HG03103 (cell line): ENCODE results near the gene TTC28.

Source experiments
- ATAC-seq: cut with Tn5 transposase; IDR thresholded peaks from one replicate; pipeline ENCODE4 v1.9.1; 2021; ENCODE audit warnings: low read depth; ENCODE audit not compliant: unreplicated experiment

The TTC28 gene

DNA sequence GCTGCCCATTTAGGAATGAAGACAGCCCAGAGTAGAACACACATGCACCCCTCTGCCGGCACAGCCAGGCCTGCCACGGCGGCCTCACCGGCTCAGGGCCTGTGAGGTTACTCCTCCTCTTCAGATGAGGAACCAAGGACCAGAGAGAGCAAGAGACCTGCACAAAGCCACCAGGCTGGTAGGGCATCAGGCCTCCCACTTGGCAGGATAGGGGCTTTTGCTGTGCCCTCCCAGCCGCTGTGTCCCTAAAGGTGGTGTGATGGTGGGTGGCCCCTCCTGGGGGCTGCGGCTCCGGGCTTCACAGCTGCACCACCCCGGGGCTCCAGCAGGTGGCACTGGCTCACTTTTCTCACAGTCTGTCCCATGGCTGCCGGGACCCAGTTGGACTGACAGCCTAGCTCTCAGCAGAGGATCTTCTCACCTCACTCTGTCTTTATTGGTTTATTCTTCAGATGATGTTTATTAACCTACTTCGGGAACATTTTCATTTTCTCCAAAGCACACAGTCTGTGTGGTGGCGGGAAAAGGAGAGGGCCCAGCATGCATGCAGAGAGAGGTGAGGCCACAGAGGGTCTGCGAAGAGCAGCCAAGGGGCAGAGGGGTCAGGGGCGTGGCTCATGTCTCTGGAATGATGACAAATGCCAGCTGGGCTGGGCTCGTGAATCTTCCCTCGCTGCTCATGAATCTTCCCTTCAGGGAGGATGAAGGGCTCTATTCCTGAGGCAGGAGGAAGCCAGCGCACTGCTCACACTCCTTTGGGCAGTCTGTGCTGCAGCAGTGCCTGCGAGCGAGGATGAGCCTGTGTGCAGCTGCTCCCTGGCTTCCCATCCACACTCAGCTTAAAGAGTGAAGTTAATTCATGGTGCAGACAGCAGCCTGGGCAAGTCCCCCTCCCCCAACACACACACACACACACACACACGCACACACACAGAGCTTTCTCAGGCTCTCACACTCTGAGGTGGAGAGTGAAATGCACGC lies 659.5 kb downstream of the TTC28 start:
- ATAC-seq: no peak

DNA sequence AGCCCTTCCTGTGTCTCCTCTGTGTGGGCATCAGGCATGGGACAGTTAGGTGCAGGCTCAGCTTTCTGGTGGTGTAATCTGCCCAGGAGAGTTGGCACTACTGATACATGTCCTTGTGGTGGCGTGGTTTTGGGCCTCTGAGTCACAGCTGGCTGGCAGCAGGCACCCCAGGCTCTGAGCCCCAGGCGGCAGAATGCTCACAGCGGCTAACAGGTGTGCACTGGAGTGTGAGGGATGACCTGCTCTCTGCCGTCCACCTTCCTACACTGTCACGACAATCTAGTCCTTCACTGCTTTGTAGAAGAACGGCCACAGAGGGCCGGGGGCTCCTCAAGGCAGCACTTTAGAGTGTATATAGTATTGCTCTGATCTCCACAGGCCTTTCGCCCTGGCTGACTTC lies 660.3 kb downstream of the TTC28 start:
- ATAC-seq: no peak

DNA sequence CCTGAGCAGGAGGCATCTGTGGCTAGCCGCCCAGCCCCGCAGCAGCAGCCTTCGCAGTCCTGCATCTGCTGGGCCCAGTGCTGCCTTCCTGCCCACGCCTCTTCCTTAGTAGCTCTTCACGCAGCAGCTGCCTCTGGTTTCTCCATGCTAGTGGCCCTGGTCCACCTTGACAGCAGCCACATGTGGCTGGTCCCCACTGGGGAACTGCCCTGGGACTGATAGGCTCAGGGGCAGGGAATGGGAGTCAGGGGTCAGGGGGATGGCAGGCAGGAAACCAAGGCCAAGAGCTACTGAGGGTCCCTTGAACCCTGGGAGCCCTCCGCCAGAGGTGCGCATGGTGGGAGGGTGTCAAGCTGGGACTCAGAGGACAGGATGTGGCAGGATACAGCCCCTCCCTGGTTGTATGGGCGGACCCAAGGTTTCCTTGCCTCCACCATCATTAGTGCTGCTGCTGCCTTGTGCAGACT lies 661.1 kb downstream of the TTC28 start:
- no peak for ATAC-seq

DNA sequence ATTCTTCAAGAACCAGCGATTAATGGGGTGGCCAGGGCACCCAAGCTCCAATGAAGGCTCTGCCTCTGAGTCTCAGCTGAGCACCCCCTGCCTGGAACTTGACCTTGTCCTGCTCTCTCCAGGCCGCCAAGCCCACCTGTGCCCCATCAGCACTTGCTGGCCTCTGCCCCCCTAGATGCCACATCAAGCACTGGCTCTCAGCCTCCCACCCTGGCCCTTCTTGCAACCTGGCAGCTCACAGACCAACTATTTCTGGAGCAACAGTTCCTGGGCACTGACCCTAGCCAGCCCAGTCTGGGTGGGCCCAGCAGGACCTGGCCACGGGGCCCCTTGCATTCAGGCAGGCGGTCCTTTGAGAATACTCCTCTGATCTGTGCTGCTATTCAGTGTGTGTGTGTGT lies 661.8 kb downstream of the TTC28 start:
- ATAC-seq: no peak

DNA sequence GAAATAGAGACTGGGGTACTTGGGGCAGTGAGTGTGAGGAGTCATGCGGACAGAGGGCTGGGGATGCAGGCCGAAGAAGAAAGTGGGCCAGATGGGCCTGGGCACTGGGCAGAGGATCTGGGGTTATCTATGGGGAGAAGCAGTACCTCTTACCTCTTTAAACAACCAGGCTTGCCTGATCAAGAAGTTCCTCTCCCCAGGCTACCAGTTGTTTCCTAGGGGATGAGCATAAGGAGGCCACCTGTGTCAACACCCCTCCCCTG lies 662.2 kb downstream of the TTC28 start:
- ATAC-seq: no peak

DNA sequence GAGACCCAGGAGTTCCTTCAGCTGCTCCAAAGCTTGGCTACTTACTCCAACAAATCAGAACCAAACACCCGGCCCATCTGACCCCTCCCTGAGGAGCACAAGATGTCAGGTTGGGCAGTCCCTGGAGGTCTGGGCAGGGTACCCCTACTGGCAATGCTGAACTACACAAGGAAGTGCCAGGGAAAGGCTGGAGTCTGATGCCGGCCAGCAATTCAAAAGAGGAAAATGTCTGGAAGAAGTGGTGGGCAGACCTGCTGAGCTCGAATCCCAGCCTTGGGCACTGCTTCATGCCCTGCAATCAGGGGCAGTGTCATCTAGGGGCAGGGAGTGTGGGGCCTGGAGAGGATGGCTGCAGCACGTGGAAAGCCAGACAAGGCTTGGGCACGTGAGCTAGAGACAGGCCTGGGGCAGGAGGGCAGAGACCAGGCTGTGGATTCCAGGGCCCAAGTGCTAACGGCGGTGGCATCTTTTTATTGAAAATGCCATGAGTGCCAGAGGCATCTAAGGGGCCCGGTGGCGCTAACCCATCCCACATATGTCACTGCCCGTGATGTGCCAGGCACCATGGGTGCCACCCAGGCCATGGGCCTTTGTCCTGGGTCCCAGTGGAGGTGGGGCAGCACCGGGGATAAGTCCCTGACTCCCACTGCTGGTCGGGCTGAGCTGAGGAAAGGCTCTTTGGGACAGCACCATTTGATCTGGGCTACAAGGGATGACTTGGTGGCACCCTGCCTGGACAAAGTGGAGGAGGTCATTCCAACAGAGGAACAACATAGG lies 662.7 kb downstream of the TTC28 start:
- no peak for ATAC-seq

DNA sequence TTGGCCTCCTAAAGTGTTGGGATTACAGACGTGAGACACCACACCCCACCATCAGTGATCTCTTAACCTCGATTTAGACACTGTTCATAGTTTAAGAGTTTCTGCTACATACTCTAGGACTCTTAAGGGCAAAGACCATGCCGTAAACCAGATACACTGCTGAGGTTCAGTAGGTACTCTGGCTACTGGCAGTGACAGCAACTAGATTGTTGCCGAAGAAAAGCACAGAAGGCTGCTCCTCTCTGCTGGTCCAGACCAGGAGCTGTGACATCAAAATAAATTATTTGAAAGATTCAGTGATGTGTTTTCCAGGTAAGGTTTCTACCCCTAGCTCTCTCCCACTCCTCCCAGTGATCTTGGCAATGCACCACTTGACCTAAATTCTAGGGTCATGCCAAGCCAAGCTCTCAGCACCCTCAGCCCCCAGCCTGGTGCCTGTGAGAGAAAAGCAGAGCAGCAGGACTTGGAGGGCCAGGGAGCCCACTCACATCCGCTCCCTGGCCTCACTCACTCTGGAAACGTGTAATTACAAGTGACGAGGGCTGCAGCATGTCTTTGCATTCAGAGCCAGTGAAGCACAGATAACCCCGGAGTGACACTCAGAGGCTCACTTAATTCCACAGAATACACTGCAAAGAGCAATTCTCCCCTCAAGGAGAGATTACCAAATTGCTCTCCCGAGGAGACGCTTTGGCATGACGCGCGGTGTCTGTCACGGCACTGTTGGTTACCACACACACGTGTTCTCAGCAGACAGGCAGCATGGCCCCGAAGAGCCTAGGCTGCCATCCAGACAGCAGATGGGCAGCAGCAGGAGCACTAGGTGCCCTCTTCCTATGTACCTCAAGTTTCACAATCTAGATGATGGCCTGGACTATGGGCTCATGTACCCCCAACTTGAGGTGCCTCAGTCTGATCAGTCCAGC lies 663.7 kb downstream of the TTC28 start:
- ATAC-seq: no peak

DNA sequence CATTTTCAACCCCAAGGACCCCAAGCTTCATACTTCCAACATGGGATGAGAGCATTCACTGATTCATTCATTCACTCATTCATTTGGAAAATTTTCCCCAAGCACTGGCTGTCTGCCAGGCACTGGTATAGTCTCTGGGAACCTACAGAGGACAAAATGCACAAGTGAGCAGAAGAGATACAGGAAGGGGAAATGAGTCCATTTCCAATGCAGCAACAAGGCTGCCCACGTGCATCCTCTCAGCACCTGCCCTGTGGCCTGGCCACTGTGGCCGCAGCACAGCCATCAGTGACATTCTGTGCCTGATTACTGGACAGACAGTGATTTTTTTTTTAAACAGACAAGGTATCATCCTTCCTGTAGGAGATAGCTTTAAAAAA lies 664.6 kb downstream of the TTC28 start:
- ATAC-seq: no peak

DNA sequence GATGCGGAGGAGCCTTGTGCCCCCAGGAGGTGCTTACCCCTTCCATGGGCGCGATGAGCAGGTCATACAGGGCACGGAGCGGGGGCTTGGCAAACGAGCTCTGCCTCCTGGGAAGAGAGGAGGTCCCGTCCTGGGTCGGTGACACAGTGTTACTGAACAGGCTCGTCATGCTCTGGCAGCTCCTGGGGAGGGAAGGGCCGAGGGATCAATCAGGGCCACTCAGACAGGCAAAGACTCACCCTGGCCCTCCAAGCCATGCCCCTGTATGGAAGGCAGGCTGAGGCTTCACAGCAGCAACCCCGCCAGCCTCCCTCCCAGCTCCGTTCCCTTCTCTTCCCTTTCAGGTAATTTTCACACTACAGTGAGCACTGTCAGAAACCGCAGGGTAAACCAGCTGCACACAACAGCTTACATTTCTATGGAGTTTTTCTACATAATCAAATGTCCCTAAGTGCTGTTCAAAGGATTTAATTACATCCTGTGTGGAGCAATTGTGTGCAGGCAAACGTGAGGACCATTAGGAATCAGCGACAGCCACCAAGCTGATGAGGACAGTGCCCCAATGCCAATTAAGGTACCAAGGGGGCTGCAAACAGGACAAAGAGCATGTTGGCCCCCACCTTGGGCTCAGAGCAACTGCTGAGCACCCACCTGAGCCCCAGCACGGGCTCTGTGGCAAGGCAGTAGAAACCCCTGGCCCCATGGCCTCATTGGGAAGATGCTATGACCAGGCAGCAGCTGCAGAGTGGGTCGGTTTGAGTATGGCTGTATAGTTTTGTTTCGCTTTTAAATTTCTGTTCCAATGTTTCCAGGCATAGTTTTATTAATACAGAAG lies 665.2 kb downstream of the TTC28 start:
- no peak for ATAC-seq

DNA sequence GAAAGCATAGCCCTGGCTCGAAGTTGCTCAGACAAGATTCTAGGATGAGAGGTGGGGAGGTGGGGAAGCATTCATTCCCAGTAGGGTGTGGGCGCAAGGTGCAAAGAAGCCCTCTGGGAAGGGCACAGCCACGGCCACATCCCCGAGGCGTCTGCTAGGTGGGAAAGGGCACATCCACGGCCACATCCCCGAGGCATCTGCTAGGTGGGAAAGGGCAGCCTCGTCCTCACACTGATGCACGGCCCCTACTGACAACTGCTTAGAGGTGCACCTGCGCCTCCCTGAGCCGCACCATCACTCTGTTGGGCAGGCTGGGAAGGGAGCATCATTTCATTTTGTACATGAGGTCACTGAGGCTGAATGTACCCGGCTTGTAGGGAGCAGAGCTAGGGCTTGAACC lies 666.0 kb downstream of the TTC28 start:
- ATAC-seq: no peak

DNA sequence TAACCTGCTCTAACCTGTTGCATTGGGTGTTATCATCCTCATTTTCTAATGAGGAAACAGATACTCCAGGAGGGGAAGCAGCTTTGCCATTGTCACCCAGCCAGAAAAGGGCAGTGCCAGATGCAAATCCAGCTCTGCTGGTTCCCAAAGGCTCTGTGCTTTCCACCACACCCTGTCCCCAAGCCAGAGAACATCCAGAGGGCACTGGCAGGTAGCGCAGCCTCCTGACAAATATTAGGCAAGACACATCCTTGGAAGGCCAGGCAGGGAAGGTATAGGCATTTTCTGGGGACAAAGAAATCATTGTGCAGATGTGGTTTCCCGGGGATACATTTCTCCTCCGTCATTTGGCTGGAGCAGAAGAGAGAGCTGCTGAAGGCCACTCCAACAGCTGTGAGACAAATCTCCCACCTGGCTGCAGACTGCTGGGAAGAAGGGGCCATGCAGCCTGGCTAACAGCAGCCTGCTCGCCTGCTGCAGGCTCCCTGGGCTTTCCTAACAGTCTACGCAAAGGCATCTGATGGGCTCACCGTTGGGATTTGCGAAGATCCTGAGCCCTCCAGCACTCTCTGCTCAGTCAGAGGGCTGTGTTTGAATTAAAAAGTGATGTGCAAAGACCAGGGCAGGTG lies 666.7 kb downstream of the TTC28 start:
- ATAC-seq: no peak

DNA sequence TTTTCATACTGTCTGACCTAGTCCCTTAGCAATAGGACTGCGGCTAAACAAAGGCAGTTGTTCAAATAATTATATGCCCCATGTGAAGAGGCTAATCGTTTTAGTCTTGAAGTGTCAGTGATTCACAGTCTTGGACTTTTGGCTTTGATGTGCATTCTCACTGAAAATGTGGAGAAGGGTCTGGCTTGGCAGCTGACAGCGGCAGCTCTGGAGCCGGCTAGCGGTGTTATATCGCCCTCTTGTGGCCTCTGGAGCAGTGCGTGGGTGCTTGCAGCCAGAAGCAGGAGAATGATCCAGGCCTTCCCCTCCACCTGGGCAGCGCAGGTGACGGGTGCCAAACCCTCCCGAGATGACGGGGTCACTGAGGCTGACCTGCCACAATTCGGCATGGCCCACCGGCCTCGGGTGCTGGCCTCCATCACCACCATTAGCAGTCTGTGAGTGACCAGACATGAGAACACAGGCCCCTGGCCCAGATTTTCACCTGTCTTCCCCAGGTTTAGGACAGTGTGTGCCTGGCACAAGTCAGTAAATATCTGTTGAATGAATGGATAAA lies 670.3 kb downstream of the TTC28 start:
- ATAC-seq: no peak

DNA sequence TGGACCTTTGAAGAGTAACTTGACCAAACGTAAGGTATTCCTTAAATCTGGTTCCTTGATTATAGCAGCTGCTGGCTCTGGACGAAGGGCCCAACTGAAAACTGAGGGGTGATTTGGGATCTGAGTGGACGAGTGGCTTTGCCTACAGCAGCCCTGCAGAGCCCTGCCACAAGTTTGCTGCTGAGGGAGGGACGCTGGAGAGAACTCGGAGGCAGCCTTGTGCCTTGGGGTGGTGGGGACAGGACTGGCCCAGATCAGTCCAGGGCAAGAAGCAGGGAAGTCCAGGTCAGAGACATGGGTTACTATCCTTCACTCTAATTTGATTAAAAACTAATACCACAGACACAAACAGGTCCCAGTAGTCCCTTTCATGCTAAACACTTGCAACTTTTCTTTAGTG lies 671.0 kb downstream of the TTC28 start:
- no peak for ATAC-seq

DNA sequence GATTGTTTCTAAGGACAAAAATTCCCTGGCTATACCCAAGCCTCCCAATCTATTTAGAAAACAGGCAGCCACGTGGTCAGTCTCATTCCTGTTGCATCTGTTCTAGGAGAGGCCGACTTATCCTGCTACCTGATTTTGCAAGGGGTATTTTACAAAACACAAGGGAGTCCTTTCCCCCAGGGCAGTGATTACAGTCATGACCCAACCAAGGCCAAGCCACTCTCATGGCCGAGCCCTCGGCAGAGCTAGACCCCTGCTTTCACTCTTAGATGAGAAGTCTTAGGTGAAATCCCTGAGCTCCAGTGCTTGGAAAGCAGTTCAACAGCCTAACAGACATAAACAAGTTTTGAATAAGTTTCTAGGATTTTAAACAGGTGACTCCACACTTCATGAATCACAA lies 671.6 kb downstream of the TTC28 start:
- no peak for ATAC-seq

DNA sequence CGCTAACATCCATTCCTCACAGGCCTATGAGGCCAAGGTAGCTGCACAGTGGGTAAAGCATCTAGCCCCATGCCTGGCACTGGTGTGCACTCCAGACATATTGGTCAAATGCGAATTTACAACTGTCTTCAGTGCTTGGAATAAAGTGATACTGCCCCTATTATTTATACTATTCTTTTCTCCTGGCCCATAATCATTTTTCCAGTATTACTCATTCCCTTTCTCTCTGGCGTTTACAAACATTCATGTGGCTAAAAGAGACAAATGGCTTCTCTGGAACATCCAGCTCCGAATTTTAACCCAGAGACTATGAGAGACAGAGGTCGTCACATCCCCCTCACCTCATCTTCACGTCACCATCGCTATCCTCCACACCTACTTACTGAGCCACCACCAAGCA lies 673.4 kb downstream of the TTC28 start:
- ATAC-seq: no peak

DNA sequence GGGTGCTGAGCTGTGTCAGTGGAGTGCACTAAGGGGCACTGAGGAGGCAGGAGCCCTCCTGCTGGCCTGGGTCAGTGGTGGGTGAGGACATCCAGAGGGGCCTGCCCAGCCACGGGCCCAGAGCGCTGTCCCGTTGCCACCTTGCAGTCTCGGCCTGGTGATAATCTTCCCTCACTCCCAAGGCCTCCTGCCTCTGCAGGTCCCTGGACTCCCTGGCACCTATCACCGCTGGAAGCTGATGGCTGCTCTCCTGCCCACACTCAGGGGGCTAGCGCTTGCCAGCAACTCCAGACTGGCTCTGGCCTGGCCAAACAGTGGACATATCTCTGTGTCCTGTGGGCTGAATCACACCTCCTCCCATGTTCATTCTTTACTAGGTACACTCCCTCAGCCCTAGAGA lies 674.1 kb downstream of the TTC28 start:
- no peak for ATAC-seq

DNA sequence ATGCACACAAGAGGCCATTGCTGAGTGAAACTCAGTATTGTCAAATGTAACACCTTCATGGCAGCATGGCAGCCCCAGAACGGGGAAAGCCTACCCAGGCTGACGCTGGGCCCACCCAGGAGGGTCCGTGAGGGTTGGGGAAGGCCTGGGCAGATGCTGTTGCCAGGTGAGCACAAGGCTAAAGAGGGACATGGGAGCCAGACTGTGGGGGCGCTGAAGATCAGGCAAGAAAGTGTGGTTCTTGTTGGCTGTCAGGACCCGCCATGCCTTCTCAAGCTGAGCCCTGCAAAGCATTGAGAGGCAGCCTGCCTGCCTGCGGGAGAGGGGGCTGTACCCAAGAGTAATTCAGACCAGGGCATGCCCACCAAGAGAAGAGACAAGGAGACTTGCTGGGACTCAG lies 675.6 kb downstream of the TTC28 start:
- no peak for ATAC-seq

DNA sequence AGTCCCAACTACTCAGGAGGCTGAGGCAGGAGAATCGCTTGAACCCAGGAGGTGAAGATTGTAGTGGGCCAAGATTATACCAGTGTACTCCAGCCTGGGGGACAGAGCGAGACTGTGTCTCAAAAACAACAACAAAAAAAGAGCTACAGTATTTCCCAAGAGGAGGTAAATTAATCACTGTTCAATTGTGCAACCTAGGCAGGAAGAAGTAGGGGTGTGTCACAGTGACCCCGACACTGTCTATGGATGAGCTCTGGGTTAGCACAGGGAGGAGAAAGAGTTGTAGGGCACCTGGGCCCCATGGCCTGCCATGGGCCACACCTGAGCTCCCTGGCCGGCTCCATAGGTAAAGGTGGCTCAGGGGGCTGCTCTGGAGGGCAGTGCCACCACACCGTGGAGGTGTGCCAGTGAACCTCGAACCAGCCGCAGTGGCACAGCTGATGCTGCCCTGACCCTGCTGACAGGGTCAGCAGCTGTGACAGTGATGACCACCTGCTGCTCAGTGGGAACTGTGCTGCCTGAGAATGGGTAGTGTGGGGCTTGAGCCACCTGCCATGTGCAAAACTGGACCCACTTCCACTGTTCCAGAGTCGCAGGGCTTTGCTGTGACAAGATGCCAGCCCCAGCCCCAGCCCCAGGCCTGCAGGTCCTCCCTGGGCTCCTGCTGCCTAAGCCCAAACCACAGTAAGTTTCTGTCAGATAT lies 676.6 kb downstream of the TTC28 start:
- ATAC-seq: no peak
